Progenitor cell of endocrine pancreas (in vitro differentiated cells): ENCODE measurements around the gene COX7A2. TPM values are rescaled to one million over a fixed set of nuclear protein-coding genes. Genes with fewer than 3 reads are reported as not detected.

Experiments used
- DNase-seq: peaks from one replicate; pipeline ENCODE4 v3.0.0; 2021; ENCODE audit warnings: low spot score; ENCODE audit not compliant: unreplicated experiment
- H3K27ac Mint-ChIP-seq: 2 replicates; pipeline ENCODE4 v1.8.0; 2021; ENCODE audit warnings: mild to moderate bottlenecking, moderate library complexity, mixed read lengths
- H3K27me3 Mint-ChIP-seq: 2 replicates; pipeline ENCODE4 v1.8.0; 2021; ENCODE audit warnings: mixed read lengths
- H3K36me3 Mint-ChIP-seq: 2 replicates; pipeline ENCODE4 v1.8.0; 2022; ENCODE audit warnings: mixed read lengths; ENCODE audit not compliant: insufficient read depth
- H3K4me1 Mint-ChIP-seq: 2 replicates; pipeline ENCODE4 v1.8.0; 2021; ENCODE audit warnings: low read depth, mixed read lengths
- H3K4me3 Mint-ChIP-seq: 2 replicates; pipeline ENCODE4 v1.8.0; 2021; ENCODE audit warnings: low read depth, mild to moderate bottlenecking, moderate library complexity, mixed read lengths
- H3K9me3 Mint-ChIP-seq: 2 replicates; pipeline ENCODE4 v1.8.0; 2021; ENCODE audit warnings: low read depth, mixed read lengths
- CTCF ChIP-seq: fragments of 200-600 bp; sonication (generic); IDR thresholded peaks from one replicate; pipeline ENCODE4 v1.5.0; 2021; ENCODE audit warnings: antibody characterized with exemption, mild to moderate bottlenecking; ENCODE audit not compliant: unreplicated experiment
- total RNA-seq: library from RNA; stranded (reverse); gene quantifications from 2 replicates; pipeline ENCODE4 v1.2.1, GENCODE V29; 2021

The COX7A2 gene
- total RNA-seq, 1 donor from 2014 or later, result 311 TPM

GRCh38 chr6:75290136-75290945, 46.7 kb upstream of the COX7A2 start:
- Mint-ChIP-seq H3K27me3 (no peaks in the 10 kb centered on the region), H3K4me1 (peaks cover 14% of the 10 kb centered on the region), H3K4me3 (no peak overlapping the region), H3K27ac (no peak overlapping the region), H3K36me3 (no peaks in the 10 kb centered on the region), H3K9me3 (no peaks in the 10 kb centered on the region)
- TF ChIP-seq CTCF, result no peak
- DNase-seq, result no peak

- no peak overlapping the region for H3K4me3 Mint-ChIP-seq
- H3K4me1 Mint-ChIP-seq, result peaks cover 14% of the 10 kb centered on the region
- peak overlapping the region; percentile 78 for H3K27ac Mint-ChIP-seq
- no peaks in the 10 kb centered on the region for H3K9me3 Mint-ChIP-seq
- H3K27me3 Mint-ChIP-seq, result no peaks in the 10 kb centered on the region
- TF ChIP-seq CTCF, result no peak
- DNase-seq, result no peak
- H3K36me3 Mint-ChIP-seq, result no peaks in the 10 kb centered on the region
These were observed 44.4 kb upstream of the COX7A2 start for GRCh38 chr6:75288023-75288422.

GRCh38 chr6:75287424-75287823, 43.8 kb upstream of the COX7A2 start:
- Mint-ChIP-seq H3K27ac (peak overlapping the region; percentile 14), H3K27me3 (no peaks in the 10 kb centered on the region), H3K9me3 (no peaks in the 10 kb centered on the region), H3K4me3 (no peak overlapping the region), H3K36me3 (no peaks in the 10 kb centered on the region), H3K4me1 (peaks cover 18% of the 10 kb centered on the region)
- TF ChIP-seq CTCF, result no peak
- no peak for DNase-seq

- H3K27ac Mint-ChIP-seq, result peak overlapping the region; percentile 14
- H3K27me3 Mint-ChIP-seq, result no peaks in the 10 kb centered on the region
- H3K4me3 Mint-ChIP-seq, result peak overlapping the region; percentile 60
- no peaks in the 10 kb centered on the region for H3K36me3 Mint-ChIP-seq
- DNase-seq, result no peak
- no peak for TF ChIP-seq CTCF
- H3K9me3 Mint-ChIP-seq, result no peaks in the 10 kb centered on the region
- H3K4me1 Mint-ChIP-seq, result peaks cover 20% of the 10 kb centered on the region
These were observed 43.4 kb upstream of the COX7A2 start for GRCh38 chr6:75286955-75287354.

- no peaks in the 10 kb centered on the region for H3K36me3 Mint-ChIP-seq
These were observed 41.7 kb upstream of the COX7A2 start for GRCh38 chr6:75285283-75285639.

More at GRCh38 chr6:75285283-75285639, 41.7 kb upstream of the COX7A2 start:
- H3K4me1 Mint-ChIP-seq, result peaks cover 26% of the 10 kb centered on the region
- H3K27ac Mint-ChIP-seq, result no peak overlapping the region
- H3K27me3 Mint-ChIP-seq, result no peaks in the 10 kb centered on the region
- TF ChIP-seq CTCF, result no peak
- H3K9me3 Mint-ChIP-seq, result no peaks in the 10 kb centered on the region
- DNase-seq, result no peak
- no peak overlapping the region for H3K4me3 Mint-ChIP-seq
